GM12878 (cell line): ENCODE data around the gene OR2S2. TPM values are rescaled to one million over a fixed set of nuclear protein-coding genes. Genes with fewer than 3 reads are reported as not detected.

ENCODE experiments used
- ATAC-seq: fragments of 200-7000 bp; cut with Tn5 transposase; 3 replicates; pipeline ENCODE4 v1.9.1; 2020; ENCODE audit warnings: mild to moderate bottlenecking, moderate library complexity
- BruUV-seq: library from RNA; stranded (reverse); fragments of 400-500 nt; replicated peaks from 2 replicates; lab custom pipeline; 2021; lab: Mats Ljungman, UMichigan
- CTCF ChIA-PET: fragments of 300-600 bp; sonication (Branson Sonifier 250); formaldehyde crosslinking; extraction: SDS; loops from one replicate; lab custom pipeline; 2021; ENCODE audit warnings: inconsistent platforms; lab: Yijun Ruan, JAX
- POLR2A ChIA-PET: fragments of 350-600 bp; formaldehyde crosslinking; extraction: SDS; loops from one replicate; lab custom pipeline; 2021; ENCODE audit warnings: inconsistent platforms; lab: Charles Lee
- RAD21 ChIA-PET: fragments of 300-600 bp; sonication (Branson Sonifier 250); formaldehyde crosslinking; loops from one replicate; lab custom pipeline; 2023; ENCODE audit warnings: antibody characterized with exemption; ENCODE audit not compliant: unreplicated experiment; lab: Charles Lee
- SMC1A ChIA-PET: fragments of 300-600 bp; sonication (Branson Sonifier 250); formaldehyde crosslinking; loops from one replicate; lab custom pipeline; 2023; ENCODE audit not compliant: unreplicated experiment, uncharacterized antibody; lab: Charles Lee
- DNase-seq: peaks from one replicate; pipeline ENCODE4 v3.0.0-alpha.2; 2011; ENCODE audit warnings: low read depth, low spot score
- FAIRE-seq: peaks from 3 replicates; lab custom pipeline; 2011; peaks lifted over from hg19 to GRCh38; lab: Jason Lieb, UNC
- H2AFZ ChIP-seq: 2 replicates; pipeline ENCODE4 v1.6.0; 2011; ENCODE audit warnings: low read depth, low read length, control low read depth; ENCODE audit not compliant: control insufficient read depth
- H3K27ac ChIP-seq: 2 replicates; pipeline ENCODE4 v1.5.1; 2011; ENCODE audit warnings: control low read depth; ENCODE audit not compliant: control insufficient read depth, insufficient read depth
- H3K27me3 ChIP-seq, 2 experiments: replicated peaks in 1 of 2; 2 replicates each; pipeline versions ENCODE4 v1.6.0 to v1.6.1; 2011; ENCODE audit warnings: low read length in 1 of 2; ENCODE audit not compliant: control insufficient read depth in 2 of 2, insufficient read depth in 2 of 2
- H3K36me3 ChIP-seq, 2 experiments: 2 replicates each; pipeline ENCODE4 v1.5.1; 2011; ENCODE audit warnings: low read length in 1 of 2; ENCODE audit not compliant: control insufficient read depth in 2 of 2, insufficient read depth in 2 of 2
- H3K4me1 ChIP-seq: 2 replicates; pipeline ENCODE4 v1.6.1; 2011; ENCODE audit warnings: mild to moderate bottlenecking, low read length, moderate library complexity, mixed read lengths; ENCODE audit not compliant: control insufficient read depth, insufficient read depth
- H3K4me2 ChIP-seq: 2 replicates; pipeline ENCODE4 v1.6.0; 2011; ENCODE audit warnings: control low read depth; ENCODE audit not compliant: control insufficient read depth, insufficient read depth
- H3K4me3 ChIP-seq: fragments of 200-600 bp; sonication (generic); 2 replicates; pipeline ENCODE4 v1.5.1; 2016
- H3K79me2 ChIP-seq: 2 replicates; pipeline ENCODE4 v1.6.0; 2011; ENCODE audit warnings: low read length; ENCODE audit not compliant: control insufficient read depth, insufficient read depth
- H3K9ac ChIP-seq: 2 replicates; pipeline ENCODE4 v1.8.0; 2011; ENCODE audit warnings: low read length, control low read depth, mixed read lengths; ENCODE audit not compliant: control insufficient read depth, insufficient read depth
- H3K9me3 ChIP-seq: replicated peaks from 3 replicates; pipeline ENCODE4 v1.5.1; 2011; ENCODE audit warnings: mild to moderate bottlenecking, low read length; ENCODE audit not compliant: control insufficient read depth, insufficient read depth
- H4K20me1 ChIP-seq: 2 replicates; pipeline ENCODE4 v1.6.0; 2011; ENCODE audit not compliant: control insufficient read depth, insufficient read depth
- CBX3 ChIP-seq: fragments of 200-600 bp; sonication (generic); IDR thresholded peaks from 2 replicates; pipeline ENCODE4 v1.6.1; 2016; ENCODE audit warnings: low read depth, borderline replicate concordance
- CEBPB ChIP-seq, 2 experiments: fragments of 150-350 bp in 1 of 2; IDR thresholded peaks; 2 replicates each; pipeline ENCODE4 v1.6.1; 2012 to 2014; ENCODE audit warnings: low read depth in 2 of 2, low read length in 2 of 2, borderline replicate concordance in 1 of 2, inconsistent platforms in 1 of 2
- DPF2 ChIP-seq: fragments of 450-650 bp; IDR thresholded peaks from 2 replicates; pipeline ENCODE4 v1.6.1; 2017; ENCODE audit warnings: mild to moderate bottlenecking
- HDAC6 ChIP-seq: fragments of 200-600 bp; sonication (generic); IDR thresholded peaks from one replicate; pipeline ENCODE4 v1.8.0; 2017; ENCODE audit warnings: antibody characterized with exemption; ENCODE audit not compliant: unreplicated experiment
- KDM1A ChIP-seq: fragments of 200-600 bp; sonication (generic); IDR thresholded peaks from 2 replicates; pipeline ENCODE4 v1.6.1; 2016; ENCODE audit warnings: borderline replicate concordance
- PAX5 ChIP-seq: IDR thresholded peaks from 2 replicates; pipeline ENCODE4 v1.6.1; 2011; ENCODE audit warnings: low read depth, low read length, borderline replicate concordance
- SIX5 ChIP-seq: IDR thresholded peaks from 2 replicates; pipeline ENCODE4 v1.6.1; 2011; ENCODE audit warnings: mild to moderate bottlenecking, low read depth, low read length, moderate library complexity; ENCODE audit not compliant: severe bottlenecking
- STAT1 ChIP-seq: fragments of 450-650 bp; conservative IDR thresholded peaks from 2 replicates; pipeline ENCODE4 v1.6.1; 2014; ENCODE audit warnings: antibody characterized with exemption, mild to moderate bottlenecking
- TCF7 ChIP-seq: IDR thresholded peaks from 2 replicates; pipeline ENCODE4 v1.6.1; 2014; ENCODE audit warnings: antibody characterized with exemption, borderline replicate concordance
- ZBED1 ChIP-seq: IDR thresholded peaks from 2 replicates; pipeline ENCODE4 v1.6.1; 2016; ENCODE audit warnings: borderline replicate concordance
- WGBS: methylation state at CpG from one replicate; pipeline ENCODE4 v1.1.6; 2016; ENCODE audit warnings: low lambda C conversion rate; ENCODE audit not compliant: insufficient replicate concordance, insufficient coverage; ENCODE audit errors: missing lambda C conversion rate; 5-methylcytosine and 5-hydroxymethylcytosine counted together
- in situ Hi-C: fragments of 300-500 bp; cut with MboI; formaldehyde crosslinking; loops from 9 replicates; pipeline ENCODE4 v1.14.3; 2018; ENCODE audit warnings: mixed read lengths
- intact Hi-C: fragments of 100-400 bp; cut with micrococcal nuclease; formaldehyde crosslinking; loops from one replicate; pipeline ENCODE4 v1.14.2; 2022; ENCODE audit not compliant: unreplicated experiment
- polyA plus RNA-seq, 11 experiments: library from polyadenylated mRNA; depleted of rRNA in 4 of 11; unstranded in 6 of 11; stranded (reverse) in 5 of 11; fragments of >200 nt; fragmentation: Nextera tagmentation in 4 of 11; fragmentation: Illumina TruSeq in 1 of 11; extraction: Ambion mirVana in 4 of 11; extraction: Trizol in 1 of 11; gene quantifications; 1 replicate in 1 of 11; 2 replicates in 10 of 11; pipeline versions ENCODE4 v1.2.1 to v1.2.3, GENCODE V29; 2011 to 2016; ENCODE audit warnings: inconsistent platforms in 2 of 11, missing spikeins in 2 of 11, low read depth in 1 of 11
- total RNA-seq, 4 experiments: library from RNA; depleted of rRNA in 3 of 4; stranded (reverse); fragments of >200 nt in 3 of 4; fragmentation: Illumina TruSeq in 1 of 4; extraction: Trizol in 1 of 4; gene quantifications; 2 replicates each; pipeline versions ENCODE4 v1.2.1 to v1.2.3, GENCODE V29; 2013 to 2021
- TF ChIP-seq, protein P1 (sequence below): IDR thresholded peaks from 2 replicates; pipeline ENCODE4 v1.6.1; 2012; ENCODE audit warnings: mild to moderate bottlenecking, low read depth, low read length
- TF ChIP-seq, protein P2 (sequence below): fragments of 450-650 bp; IDR thresholded peaks from 2 replicates; pipeline ENCODE4 v1.6.1; 2017; ENCODE audit warnings: borderline replicate concordance
- TF ChIP-seq, protein P3 (sequence below): fragments of 450-650 bp; IDR thresholded peaks from 2 replicates; pipeline ENCODE4 v1.6.1; 2017; ENCODE audit warnings: mild to moderate bottlenecking, moderate library complexity
- TF ChIP-seq, protein P4 (sequence below): fragments of 450-650 bp; IDR thresholded peaks from 2 replicates; pipeline ENCODE4 v1.6.1; 2017; ENCODE audit warnings: antibody characterized with exemption, mild to moderate bottlenecking, moderate library complexity

The OR2S2 gene
- total and polyA plus RNA-seq, 10 of the 15 experiments (the other 5 are each of a cell fraction or from before 2014, with no cell fraction given), result not detected

DNA sequence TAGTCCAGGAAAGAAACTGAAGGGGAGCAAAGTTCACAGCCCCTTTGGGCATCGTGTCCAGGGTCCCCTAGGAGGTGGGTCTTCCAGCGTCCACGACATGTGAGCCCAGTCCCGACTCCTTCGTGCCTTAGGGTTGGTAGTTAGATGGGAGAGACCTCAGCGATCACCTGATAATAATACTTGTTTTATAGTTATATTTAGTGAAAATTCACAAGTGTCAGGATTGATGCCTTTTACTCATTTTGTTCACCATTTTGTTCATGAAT is 28.6 kb downstream of the OR2S2 start:
- in situ Hi-C loops (no loop called here), intact Hi-C loops (no loop called here)
- no peaks in the 10 kb centered on the region; a peak in 2 of 4 replicates for H3K27me3 ChIP-seq
- ATAC-seq, result no peak
- CTCF ChIA-PET, result no interaction called here
- no peaks in the 10 kb centered on the region for H3K4me1 ChIP-seq
- H3K36me3 ChIP-seq, result no peaks in the 10 kb centered on the region
- no peak overlapping the region for H3K4me3 ChIP-seq
- FAIRE-seq, result no peak
- BruUV-seq, result no TSS peak
- no peaks in the 10 kb centered on the region for H3K79me2 ChIP-seq
- no peak overlapping the region for H3K4me2 ChIP-seq
- H2AFZ ChIP-seq, result no peak overlapping the region
- RAD21 ChIA-PET, result no interaction called here
- no peaks in the 10 kb centered on the region for H3K9me3 ChIP-seq
- SMC1A ChIA-PET, result no interaction called here
- no peak overlapping the region for H3K27ac ChIP-seq
- no peak overlapping the region for H3K9ac ChIP-seq
- POLR2A ChIA-PET, result no interaction called here
- no peaks in the 10 kb centered on the region for H4K20me1 ChIP-seq
- DNase-seq, result no peak
- WGBS, result 74% methylated on average over 6 of the region's 6 CpGs
- TF ChIP-seq HDAC6, result no peak
- TF ChIP-seq PAX5, result no peak
- TF ChIP-seq, protein P1, sequence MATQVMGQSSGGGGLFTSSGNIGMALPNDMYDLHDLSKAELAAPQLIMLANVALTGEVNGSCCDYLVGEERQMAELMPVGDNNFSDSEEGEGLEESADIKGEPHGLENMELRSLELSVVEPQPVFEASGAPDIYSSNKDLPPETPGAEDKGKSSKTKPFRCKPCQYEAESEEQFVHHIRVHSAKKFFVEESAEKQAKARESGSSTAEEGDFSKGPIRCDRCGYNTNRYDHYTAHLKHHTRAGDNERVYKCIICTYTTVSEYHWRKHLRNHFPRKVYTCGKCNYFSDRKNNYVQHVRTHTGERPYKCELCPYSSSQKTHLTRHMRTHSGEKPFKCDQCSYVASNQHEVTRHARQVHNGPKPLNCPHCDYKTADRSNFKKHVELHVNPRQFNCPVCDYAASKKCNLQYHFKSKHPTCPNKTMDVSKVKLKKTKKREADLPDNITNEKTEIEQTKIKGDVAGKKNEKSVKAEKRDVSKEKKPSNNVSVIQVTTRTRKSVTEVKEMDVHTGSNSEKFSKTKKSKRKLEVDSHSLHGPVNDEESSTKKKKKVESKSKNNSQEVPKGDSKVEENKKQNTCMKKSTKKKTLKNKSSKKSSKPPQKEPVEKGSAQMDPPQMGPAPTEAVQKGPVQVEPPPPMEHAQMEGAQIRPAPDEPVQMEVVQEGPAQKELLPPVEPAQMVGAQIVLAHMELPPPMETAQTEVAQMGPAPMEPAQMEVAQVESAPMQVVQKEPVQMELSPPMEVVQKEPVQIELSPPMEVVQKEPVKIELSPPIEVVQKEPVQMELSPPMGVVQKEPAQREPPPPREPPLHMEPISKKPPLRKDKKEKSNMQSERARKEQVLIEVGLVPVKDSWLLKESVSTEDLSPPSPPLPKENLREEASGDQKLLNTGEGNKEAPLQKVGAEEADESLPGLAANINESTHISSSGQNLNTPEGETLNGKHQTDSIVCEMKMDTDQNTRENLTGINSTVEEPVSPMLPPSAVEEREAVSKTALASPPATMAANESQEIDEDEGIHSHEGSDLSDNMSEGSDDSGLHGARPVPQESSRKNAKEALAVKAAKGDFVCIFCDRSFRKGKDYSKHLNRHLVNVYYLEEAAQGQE, result no peak
- no peak for TF ChIP-seq TCF7
- TF ChIP-seq, protein P2, sequence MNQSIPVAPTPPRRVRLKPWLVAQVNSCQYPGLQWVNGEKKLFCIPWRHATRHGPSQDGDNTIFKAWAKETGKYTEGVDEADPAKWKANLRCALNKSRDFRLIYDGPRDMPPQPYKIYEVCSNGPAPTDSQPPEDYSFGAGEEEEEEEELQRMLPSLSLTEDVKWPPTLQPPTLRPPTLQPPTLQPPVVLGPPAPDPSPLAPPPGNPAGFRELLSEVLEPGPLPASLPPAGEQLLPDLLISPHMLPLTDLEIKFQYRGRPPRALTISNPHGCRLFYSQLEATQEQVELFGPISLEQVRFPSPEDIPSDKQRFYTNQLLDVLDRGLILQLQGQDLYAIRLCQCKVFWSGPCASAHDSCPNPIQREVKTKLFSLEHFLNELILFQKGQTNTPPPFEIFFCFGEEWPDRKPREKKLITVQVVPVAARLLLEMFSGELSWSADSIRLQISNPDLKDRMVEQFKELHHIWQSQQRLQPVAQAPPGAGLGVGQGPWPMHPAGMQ, result no peak
- no peak for TF ChIP-seq KDM1A
- no peak for TF ChIP-seq CEBPB (IDR thresholded peaks at IDR 0.05; ENCODE audit: borderline replicate concordance in 1 of 2, low read depth in 2 of 2, low read length in 2 of 2)
- no peak for TF ChIP-seq DPF2
- TF ChIP-seq, protein P3, sequence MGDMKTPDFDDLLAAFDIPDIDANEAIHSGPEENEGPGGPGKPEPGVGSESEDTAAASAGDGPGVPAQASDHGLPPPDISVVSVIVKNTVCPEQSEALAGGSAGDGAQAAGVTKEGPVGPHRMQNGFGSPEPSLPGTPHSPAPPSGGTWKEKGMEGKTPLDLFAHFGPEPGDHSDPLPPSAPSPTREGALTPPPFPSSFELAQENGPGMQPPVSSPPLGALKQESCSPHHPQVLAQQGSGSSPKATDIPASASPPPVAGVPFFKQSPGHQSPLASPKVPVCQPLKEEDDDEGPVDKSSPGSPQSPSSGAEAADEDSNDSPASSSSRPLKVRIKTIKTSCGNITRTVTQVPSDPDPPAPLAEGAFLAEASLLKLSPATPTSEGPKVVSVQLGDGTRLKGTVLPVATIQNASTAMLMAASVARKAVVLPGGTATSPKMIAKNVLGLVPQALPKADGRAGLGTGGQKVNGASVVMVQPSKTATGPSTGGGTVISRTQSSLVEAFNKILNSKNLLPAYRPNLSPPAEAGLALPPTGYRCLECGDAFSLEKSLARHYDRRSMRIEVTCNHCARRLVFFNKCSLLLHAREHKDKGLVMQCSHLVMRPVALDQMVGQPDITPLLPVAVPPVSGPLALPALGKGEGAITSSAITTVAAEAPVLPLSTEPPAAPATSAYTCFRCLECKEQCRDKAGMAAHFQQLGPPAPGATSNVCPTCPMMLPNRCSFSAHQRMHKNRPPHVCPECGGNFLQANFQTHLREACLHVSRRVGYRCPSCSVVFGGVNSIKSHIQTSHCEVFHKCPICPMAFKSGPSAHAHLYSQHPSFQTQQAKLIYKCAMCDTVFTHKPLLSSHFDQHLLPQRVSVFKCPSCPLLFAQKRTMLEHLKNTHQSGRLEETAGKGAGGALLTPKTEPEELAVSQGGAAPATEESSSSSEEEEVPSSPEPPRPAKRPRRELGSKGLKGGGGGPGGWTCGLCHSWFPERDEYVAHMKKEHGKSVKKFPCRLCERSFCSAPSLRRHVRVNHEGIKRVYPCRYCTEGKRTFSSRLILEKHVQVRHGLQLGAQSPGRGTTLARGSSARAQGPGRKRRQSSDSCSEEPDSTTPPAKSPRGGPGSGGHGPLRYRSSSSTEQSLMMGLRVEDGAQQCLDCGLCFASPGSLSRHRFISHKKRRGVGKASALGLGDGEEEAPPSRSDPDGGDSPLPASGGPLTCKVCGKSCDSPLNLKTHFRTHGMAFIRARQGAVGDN, result no peak
- TF ChIP-seq STAT1, result no peak
- no peak for TF ChIP-seq ZBED1
- no peak for TF ChIP-seq SIX5
- TF ChIP-seq, protein P4, sequence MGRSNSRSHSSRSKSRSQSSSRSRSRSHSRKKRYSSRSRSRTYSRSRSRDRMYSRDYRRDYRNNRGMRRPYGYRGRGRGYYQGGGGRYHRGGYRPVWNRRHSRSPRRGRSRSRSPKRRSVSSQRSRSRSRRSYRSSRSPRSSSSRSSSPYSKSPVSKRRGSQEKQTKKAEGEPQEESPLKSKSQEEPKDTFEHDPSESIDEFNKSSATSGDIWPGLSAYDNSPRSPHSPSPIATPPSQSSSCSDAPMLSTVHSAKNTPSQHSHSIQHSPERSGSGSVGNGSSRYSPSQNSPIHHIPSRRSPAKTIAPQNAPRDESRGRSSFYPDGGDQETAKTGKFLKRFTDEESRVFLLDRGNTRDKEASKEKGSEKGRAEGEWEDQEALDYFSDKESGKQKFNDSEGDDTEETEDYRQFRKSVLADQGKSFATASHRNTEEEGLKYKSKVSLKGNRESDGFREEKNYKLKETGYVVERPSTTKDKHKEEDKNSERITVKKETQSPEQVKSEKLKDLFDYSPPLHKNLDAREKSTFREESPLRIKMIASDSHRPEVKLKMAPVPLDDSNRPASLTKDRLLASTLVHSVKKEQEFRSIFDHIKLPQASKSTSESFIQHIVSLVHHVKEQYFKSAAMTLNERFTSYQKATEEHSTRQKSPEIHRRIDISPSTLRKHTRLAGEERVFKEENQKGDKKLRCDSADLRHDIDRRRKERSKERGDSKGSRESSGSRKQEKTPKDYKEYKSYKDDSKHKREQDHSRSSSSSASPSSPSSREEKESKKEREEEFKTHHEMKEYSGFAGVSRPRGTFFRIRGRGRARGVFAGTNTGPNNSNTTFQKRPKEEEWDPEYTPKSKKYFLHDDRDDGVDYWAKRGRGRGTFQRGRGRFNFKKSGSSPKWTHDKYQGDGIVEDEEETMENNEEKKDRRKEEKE, result no peak
- no peak for TF ChIP-seq CBX3
